COLO829 (cell line): ENCODE results near the gene TBX19.
"Not testable (repeated sequence)": the region's sequence is repeated elsewhere in the genome, so short reads cannot be mapped to it uniquely, and the experiment has no call there.

Experiments
- DNase-seq: peaks from one replicate; pipeline ENCODE4 v3.0.0; 2012; ENCODE audit warnings: low spot score

The TBX19 gene

DNA sequence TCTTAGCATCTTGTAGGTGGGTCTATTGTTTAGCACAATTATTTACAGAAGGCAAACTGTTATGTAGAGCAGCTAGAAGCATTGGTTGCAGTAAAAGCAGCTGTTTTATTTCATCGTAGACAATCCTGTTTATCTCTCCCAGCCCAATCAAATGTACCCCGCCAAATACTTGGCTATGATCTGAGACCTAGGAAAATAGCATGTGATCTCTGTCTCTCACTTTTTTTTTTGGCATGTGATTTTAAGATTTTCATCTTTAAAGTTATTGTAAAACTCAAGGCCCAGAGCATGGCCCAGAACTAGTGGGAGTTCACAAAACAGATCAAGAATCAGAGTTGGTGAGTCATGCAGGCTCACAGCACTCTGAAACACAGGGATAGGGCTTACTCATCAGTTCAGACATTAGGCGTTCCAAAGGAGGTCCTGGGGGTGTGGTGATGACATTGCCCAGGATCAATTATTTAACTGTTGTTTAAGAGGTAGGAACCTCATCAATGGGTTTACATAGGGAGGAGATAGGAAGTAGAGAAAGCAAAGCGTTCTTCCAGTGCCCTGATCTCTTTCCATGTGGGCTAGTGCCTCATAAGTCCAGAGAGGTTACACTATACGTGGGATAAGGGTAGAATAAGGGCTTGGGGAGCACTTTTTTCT is 40.2 kb downstream of the TBX19 start:
- DNase-seq, result peak; percentile 77

DNA sequence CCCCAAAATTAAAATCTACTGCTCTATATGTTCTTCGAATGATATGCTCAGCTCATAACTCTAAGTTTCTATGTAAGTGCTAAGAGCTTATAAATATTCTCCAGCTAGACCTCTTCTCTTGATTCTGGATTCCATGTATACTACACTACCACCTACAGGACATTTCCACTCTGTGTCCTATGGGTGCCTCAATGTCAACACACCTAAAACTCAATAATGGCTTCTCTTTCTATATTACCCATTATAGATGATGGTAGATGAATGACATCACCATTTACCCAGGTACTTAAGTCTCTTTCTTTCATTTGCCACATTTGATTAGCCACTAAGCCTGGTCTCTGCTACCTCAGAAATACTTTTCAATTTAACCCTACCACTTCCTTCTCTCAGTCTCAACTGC is 41.3 kb downstream of the TBX19 start:
- DNase-seq, result peak; percentile 34

DNA sequence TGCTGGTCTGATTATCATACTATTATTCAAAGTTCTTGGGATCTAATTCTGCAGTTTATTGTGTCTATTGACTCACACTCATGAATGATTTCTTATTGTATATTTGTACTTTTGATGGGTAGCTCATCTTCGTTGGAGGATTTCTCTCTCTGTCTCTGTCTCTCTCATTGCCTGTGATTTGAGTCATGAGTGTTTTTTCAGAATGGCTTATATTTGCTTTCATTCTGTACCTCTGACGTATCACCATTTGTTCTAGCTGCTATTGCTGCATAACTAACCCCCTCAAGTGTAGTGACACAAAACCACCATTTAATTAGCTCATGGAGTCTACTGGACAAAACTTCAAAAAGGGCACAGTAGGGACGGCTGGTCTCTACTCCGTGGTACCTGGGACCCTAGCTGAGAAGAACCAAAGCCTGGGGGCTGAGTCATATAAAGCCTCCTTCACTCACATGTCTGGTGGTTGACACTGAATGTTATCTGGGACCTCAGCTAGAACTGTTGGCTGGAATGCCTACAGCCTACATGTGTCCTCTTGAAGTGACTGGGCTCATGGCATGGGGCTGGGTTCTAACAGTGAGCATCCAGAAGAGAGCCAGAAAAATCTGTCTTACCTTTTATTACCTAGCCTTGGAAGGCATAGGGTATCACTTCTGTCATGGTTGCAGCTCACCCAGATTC is 44.2 kb downstream of the TBX19 start:
- no peak for DNase-seq

DNA sequence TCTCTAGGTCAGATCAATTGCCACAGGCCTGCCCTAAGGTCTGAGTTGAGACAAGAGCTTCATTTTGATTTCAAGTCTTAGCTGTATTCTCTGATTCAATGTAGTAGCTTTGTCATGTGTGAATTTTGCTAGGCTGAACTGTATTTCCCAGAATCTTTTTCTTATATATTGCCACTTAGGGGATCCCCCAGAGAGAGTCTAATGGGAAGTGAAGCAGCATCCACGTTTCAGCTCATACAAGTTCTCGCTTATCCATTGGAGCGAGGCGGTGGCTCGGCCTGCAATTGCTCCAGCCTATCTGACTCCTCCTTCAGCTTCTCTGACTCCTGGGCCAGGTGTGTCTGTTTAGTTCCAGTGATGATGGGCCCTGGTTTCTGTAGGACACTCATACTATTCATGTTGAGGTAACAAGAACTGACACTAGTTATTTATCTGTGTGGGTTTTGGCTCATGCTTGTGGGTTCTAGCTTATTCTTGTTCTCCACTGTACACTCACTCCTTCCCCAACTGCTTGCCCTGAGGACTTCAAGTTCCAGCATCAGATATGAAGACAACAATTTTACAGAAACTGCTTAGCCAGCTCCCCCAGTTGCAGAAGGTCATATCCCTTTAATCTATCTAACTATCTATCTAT is 48.2 kb downstream of the TBX19 start:
- DNase-seq, result no peak

DNA sequence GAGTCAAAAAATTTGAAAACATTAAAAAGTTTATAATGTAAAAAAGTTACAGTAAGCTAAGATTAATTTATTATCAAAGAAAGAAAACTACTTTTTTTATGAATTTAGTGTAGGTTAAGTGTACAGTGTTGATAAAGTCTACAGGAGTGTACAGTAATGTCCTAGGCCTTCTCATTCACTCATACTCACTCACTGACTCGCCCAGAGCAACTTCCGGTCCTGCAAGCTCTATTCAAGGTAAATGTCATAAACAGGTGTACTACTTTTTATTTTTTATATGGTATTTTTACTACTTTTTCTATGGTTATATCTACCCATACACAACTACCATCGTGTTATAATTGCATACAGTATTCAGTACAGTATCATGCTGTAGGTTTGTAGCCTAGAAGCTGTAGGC is 49.6 kb downstream of the TBX19 start:
- DNase-seq, result no peak

DNA sequence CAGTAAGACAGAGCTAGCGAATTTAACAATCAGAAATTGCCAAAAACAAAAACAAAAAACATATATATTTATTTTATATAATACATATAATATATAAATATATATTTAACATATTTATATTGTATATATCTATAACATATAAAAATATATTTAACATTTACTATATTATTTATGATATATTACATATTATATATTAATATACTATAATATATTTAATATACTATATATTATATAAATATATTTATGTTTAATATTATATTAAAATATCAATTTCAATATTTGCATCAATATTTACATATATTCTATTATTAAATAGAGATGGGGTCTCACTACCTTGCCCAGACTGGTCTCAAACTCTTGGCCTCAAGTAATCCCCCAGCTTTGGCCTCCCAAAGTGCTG is 50.9 kb downstream of the TBX19 start:
- DNase-seq, result no peak

DNA sequence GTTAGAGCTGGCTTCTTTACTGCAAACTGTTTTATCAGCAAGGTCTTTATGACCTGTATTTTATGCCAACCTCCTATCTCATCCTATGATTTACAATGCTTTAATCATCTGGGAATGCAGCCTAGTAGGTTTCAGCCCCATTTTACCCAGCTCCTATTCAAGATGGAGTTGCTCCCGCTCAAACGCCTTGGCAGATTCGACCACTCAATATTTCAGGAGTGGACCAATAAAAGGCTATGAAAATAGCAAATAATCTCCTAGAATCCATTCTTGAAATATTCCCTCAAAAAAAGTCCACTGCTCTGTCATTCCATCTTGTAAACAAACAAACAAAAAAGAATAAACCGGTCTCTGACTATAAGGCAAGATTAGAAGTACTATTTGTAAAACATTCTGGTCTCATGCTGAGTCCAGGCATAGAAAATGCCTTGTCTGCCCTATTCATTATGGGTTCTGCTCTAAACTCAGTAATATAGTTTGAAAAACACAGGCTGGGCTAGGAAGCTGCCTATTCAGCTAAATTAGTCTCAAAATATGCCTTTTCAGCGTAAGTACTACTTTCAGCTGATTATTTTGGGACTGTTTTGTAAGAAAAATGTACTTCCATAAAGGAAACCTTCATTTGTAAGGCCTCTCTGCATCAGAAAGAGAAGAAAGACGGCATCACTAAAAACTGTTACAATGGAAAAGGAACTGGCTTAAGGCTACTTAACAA is 53.0 kb downstream of the TBX19 start:
- DNase-seq, result no peak

DNA sequence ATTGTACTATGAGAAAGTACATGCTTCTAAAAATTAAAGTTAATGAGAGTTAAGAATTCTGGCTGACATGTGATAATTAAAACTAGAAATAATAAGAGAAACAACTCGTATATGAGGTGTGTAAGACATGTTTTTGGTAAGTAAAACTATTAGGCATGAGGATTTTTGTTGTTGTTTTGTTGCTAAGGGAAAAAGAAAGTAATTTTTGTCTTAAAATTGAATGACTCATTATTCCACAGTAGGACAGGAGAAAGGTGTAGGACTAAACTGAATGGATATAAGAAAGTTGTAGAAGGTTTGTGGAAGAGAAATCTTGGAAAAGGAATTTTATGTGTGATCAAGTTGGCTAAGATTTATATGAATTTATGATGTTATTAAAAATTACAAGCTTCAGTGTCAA is 54.8 kb downstream of the TBX19 start:
- no peak for DNase-seq

DNA sequence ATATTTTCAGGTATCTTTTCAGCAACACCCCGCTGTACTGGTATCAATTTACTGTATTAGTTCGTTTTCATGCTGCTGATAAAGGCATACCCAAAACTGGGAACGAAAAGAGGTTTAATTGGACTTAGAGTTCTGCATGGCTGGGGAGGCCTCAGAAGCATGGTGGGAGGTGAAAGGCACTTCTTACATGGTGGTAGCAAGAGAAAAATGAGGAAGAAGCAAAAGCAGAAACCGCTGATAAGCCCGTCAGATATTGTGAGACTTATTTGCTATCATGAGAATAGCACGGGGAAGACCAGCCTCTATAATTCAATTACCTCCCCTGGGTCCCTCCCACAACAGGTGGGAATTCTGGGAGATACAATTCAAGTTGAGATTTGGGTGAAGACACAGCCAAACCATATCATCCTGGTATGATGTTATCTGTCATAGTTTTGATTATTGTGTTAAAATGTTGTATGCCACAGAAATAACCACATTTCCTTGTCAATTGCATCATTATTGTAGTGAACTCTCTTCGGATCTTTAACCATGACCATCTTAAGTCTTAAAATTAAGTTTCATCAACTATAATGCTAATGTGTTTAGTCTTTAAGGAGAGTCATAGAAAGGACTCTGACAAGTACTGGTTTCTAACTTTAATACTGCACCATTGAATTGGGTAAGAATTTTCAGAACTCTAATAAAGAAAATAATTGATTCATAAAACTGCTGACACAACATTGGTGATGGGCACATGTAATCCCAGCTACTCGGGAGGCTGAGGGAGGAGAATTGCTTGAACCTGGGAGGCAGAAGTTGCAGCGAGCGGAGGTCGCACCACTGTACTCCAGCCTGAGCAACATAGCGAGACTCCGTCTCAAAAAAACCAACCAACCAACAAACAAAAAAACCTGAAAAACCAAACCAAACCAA is 58.2 kb downstream of the TBX19 start:
- DNase-seq, result no peak

DNA sequence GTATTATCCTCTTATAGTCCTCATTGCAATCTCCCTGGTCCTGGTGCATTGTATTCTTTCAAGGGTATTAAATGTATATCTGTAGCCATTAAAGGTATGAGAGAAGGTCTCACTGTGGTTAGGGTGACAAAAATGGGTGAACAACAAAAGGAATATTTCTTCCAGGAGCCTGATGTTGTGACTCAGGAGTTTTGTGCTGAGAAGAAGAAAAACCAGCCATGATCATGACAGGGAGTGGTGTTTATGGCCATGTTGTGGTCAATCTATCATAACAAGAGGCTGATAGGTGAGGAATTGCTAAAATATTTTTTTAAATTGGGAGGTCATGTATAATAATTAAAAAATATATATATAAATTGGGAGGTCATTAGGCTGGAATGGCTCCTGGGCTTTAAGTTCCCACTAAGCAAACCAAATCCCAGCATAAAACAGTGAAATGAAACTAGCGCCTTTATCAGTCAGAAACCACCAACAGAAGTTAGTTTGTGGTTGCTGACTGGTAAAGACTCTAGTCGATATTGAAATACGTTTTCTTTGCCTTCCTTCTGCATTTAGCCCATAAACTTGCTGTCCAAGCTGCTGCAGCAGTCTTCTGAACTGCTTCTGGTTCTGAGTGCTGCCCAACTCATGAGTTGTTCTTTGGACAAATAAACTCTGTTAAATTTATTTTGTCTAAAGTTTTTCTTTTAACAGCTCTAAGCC is 60.3 kb downstream of the TBX19 start:
- no peak for DNase-seq

DNA sequence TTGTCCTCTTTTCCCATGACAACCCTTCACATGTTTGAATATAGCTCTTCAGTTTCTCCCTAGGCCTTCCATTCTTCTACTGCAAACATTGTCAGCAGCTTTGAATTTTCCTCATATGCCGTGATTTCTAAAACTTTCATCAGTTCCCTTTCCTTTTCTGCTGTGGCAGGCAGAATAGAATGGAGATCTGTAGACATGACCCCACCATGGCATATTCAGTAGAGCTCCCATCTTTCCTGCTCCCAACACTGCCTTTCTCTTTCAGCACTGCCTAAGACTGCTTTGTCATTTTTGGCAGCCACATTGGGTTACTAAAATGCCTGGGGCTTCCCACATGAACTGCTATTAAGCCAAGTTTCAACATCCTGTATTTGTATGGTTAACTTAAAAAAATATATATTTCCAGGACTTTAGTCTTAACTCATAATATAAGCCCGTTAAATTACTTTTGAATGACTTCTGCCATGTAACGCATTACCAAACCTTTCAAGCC is 60.9 kb downstream of the TBX19 start:
- DNase-seq, result no peak

DNA sequence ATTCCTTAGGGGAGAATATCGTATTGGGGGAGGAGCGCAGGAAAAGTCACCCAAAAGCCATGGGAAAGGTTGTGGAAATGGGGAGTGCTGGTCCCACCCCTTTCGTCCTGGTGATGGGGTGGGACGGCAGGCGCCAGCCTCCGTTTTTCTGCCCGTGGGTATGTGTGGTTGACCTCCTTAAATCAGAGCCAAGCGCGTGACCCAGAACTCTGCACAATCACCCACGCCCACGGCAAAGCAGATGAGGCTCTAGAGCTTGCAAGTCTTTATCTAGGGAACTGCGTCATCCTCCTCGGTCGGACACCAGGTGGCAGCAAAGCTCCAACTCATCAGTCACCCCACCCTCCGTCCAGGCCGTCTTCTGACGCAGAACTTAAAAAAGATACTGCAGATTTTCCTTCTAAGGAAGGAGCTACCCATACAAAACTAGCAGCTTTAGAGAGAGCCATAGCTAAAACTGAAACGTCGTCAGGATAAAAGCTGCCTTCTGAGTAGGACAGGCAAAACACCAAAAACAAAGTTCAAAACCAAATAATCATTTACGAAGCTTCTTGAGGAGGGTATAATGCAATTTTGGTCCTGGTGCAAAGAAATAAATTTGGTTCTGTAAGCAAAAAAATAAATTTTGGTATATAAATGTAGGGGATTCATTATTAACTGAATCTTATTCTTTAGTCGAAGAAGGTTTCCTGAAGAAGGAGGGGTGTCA is 62.0 kb downstream of the TBX19 start:
- DNase-seq, result peak; percentile 85

DNA sequence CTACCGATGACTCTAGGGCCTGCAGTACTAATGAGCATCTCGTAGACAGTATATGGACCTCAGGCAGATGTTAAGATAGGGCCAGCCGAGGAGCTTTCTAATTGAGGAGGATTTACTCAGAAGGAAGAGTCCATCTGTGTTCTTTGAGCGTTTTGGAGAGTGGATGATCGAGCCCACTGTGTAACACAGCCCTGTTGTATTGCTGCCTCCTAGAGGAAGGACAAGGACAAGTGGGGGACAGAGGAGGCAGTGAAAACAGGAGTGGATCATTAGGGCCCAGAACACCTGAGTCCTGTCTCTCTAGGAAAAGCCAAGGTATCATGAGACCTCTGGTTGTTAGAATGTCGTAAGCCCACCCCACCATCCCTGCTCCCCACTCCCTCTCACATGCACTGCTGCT is 62.9 kb downstream of the TBX19 start:
- no peak for DNase-seq

DNA sequence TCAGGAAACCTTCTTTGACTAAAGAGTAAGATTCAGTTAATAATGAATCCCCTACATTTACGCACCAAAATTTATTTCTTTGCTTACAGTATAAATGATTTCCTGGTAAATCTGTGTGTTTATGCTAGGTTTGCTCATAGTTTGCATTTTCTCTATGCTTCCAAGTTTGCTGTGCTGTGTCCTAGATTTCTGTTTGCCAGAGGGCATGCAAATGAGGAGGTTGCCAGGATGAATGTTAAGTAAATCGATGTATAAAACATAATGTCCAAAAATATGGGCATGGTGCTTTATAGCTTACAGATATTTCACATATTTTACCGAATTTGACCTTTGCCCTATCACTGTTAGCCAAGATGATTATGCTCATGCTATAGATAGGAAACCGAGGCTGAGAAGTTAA is 63.8 kb downstream of the TBX19 start:
- DNase-seq, result no peak

DNA sequence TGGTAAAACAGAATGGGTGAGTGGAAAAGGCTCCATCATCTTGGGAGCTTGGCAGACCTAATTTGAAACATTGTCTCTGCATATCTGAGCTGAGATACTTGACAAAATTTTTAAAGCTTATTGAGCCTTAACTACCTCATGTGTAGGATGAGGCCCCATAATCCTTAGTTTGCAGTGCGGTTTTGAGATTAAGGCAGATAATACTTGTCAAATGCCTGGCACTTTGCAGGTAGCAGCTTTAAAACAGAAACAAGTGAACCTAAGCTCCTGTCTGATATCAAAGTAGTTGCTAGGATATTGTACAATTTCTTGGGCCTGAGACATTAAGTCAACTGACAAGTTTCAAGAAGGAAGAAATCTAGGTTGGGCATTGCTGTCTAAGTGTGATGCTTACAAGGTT is 65.3 kb downstream of the TBX19 start:
- no peak for DNase-seq

DNA sequence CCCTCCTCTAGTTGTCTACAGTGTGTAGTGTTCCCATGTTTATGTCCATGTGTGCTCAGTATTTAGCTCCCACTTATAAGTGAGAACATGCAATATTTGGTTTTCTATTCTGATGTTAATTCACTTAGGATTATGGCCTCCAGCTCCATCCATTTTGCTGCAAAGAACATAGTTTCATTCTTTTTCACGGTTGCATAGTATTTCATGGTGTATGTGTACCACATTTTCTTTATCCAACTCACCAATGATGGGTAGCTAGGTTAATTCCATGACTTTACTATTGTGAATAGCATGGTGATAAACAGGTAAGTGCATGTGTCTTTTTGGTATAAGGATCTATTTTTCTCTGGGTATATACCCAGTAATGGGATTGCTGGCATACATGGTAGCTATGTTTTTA is 67.0 kb downstream of the TBX19 start:
- no peak for DNase-seq

DNA sequence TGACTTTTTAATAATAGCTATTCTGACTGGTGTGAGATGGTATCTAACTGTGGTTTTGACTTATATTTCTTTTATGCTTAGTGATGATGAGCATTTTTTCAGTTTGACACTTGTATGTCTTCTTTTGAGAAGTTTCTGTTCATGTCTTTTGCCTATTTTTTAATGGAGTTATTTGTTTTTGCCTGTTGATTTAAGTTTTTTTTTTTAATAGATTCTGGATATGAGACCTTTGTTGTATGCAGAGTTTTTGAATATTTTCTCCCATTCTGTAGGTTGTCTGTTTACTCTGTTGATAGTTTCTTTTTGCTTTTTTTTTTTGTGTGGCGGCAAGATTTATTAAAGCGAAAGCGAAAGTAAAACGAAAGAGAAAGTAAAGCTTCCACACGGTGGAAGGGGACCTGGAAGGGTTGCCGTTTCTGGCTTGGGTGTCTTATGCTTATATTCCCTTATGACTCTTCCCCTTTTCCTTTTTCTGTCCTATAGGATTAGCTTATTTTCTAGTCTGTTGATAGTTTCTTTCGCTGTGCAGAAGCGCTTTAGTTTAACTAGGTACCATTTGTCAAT is 67.6 kb downstream of the TBX19 start:
- peak; percentile 42 for DNase-seq

DNA sequence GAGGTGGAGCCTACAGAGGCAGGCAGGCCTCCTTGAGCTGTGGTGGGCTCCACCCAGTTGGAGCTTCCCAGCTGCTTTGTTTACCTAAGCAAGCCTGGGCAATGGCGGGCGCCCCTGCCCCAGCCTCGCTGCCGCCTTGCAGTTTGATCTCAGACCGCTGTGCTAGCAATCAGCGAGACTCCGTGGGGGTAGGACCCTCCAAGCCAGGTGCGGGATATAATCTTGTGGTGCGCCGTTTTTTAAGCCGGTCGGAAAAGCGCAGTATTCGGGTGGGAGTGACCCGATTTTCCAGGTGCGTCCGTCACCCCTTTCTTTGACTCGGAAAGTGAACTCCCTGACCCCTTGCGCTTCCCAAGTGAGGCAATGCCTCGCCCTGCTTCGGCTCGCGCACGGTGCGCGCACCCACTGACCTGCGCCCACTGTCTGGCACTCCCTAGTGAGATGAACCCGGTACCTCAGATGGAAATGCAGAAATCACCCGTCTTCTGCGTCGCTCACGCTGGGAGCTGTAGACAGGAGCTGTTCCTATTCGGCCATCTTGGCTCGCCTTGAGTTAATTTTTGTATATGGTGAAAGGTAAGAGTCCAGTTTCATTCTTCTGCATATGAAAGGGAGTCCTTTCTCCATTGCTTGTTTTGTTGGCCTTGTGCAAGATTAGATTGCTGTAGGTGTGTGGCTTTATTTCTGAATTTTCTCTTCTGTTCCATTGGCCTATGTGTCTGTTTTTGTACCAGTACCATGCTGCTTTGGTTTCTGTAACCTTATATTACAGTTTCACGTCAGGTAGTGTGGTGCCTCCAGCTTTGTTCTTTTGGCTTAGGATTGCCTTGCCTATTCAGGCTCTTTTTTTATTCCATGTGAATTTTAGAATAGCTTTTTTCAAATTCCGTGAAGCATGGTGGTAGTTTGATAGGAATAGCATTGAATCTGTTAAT is 73.9 kb downstream of the TBX19 start:
- DNase-seq, result not testable (repeated sequence)
